Endothelial cell of umbilical vein (primary cell): Measurements from ENCODE around the gene PAGE5. TPM values are rescaled to one million over a fixed set of nuclear protein-coding genes. Genes with fewer than 3 reads are reported as not detected.

Experiments
- BruUV-seq: library from RNA; stranded (reverse); fragments of 400-500 nt; replicated peaks from 2 replicates; lab custom pipeline; 2021; lab: Mats Ljungman, UMichigan
- CTCF ChIA-PET: fragments of 300-600, 350-600 bp; sonication (Branson Sonifier 250); formaldehyde crosslinking; loops from one replicate; lab custom pipeline; 2021; ENCODE audit warnings: antibody characterized with exemption, inconsistent platforms; lab: Charles Lee
- POLR2A ChIA-PET: fragments of 300-600, 350-600 bp; sonication (Branson Sonifier 250); formaldehyde crosslinking; loops from one replicate; lab custom pipeline; 2021; ENCODE audit warnings: antibody characterized with exemption, inconsistent platforms; lab: Charles Lee
- DNase-seq: peaks from one replicate; pipeline ENCODE4 v3.0.0-alpha.2; 2011; ENCODE audit warnings: low read depth, low spot score
- FAIRE-seq: peaks from 2 replicates; lab custom pipeline; 2011; peaks lifted over from hg19 to GRCh38; lab: Jason Lieb, UNC
- H2AFZ ChIP-seq: 2 replicates; pipeline ENCODE4 v1.6.0; 2012; ENCODE audit warnings: low read depth, low read length, control low read depth, inconsistent platforms
- H3K27ac ChIP-seq: 2 replicates; pipeline ENCODE4 v1.5.1; 2011; ENCODE audit warnings: low read depth, mild to moderate bottlenecking, control low read depth, low read length, moderate library complexity; ENCODE audit not compliant: insufficient read depth
- H3K27me3 ChIP-seq, 2 experiments: 2 replicates each; pipeline versions ENCODE4 v1.6.0 to v1.6.1; 2011; ENCODE audit warnings: low read length in 2 of 2, mixed read lengths in 1 of 2; ENCODE audit not compliant: control insufficient read depth in 2 of 2, insufficient read depth in 2 of 2
- H3K36me3 ChIP-seq, 2 experiments: 2 replicates in 1 of 2; 3 replicates in 1 of 2; pipeline ENCODE4 v1.5.1; 2011; ENCODE audit warnings: low read length in 2 of 2, mild to moderate bottlenecking in 1 of 2, moderate library complexity in 1 of 2; ENCODE audit not compliant: control insufficient read depth in 2 of 2, insufficient read depth in 2 of 2; ENCODE audit errors: extremely low read depth in 1 of 2
- H3K4me1 ChIP-seq: 3 replicates; pipeline ENCODE4 v1.5.1; 2011; ENCODE audit warnings: mild to moderate bottlenecking, low read length; ENCODE audit not compliant: control insufficient read depth, insufficient read depth; ENCODE audit errors: extremely low read depth
- H3K4me2 ChIP-seq: 2 replicates; pipeline ENCODE4 v1.6.1; 2011; ENCODE audit warnings: low read length, control low read depth, mixed read lengths; ENCODE audit not compliant: insufficient read depth
- H3K4me3 ChIP-seq, 3 experiments: fragments of 200-600 bp in 1 of 3; sonication (generic), shearing (Covaris generic) in 1 of 3; replicated peaks in 1 of 3; 2 replicates each; pipeline ENCODE4 v1.5.1; 2011 to 2016; ENCODE audit warnings: control low read depth in 3 of 3, low read length in 3 of 3, mild to moderate bottlenecking in 2 of 3, inconsistent platforms in 1 of 3, low read depth in 1 of 3, moderate library complexity in 1 of 3; ENCODE audit not compliant: insufficient read depth in 1 of 3
- H3K79me2 ChIP-seq: 2 replicates; pipeline ENCODE4 v1.6.0; 2012; ENCODE audit warnings: low read length, inconsistent platforms; ENCODE audit not compliant: control insufficient read depth, insufficient read depth
- H3K9ac ChIP-seq: replicated peaks from 2 replicates; pipeline ENCODE3; 2011; ENCODE audit warnings: low read length, control low read depth; ENCODE audit not compliant: insufficient read depth; ENCODE audit errors: extremely low read depth
- H3K9me1 ChIP-seq: replicated peaks from 3 replicates; pipeline ENCODE4 v1.6.0; 2011; ENCODE audit warnings: mild to moderate bottlenecking, low read length; ENCODE audit not compliant: control insufficient read depth, insufficient read depth; ENCODE audit errors: extremely low read depth
- H3K9me3 ChIP-seq: replicated peaks from 2 replicates; pipeline ENCODE4 v1.5.1; 2012; ENCODE audit warnings: low read length, inconsistent platforms; ENCODE audit not compliant: control insufficient read depth, insufficient read depth
- H4K20me1 ChIP-seq: replicated peaks from 2 replicates; pipeline ENCODE3; 2011; ENCODE audit warnings: mild to moderate bottlenecking, low read length; ENCODE audit not compliant: control insufficient read depth, insufficient read depth; ENCODE audit errors: extremely low read depth
- EZH2 ChIP-seq: IDR thresholded peaks from 2 replicates; pipeline ENCODE4 v1.6.1; 2012; ENCODE audit warnings: borderline replicate concordance, low read depth, mild to moderate bottlenecking, moderate library complexity, low read length, inconsistent platforms; ENCODE audit not compliant: severe bottlenecking
- FOS ChIP-seq: IDR thresholded peaks from 2 replicates; pipeline ENCODE4 v1.6.1; 2011; ENCODE audit warnings: mild to moderate bottlenecking, low read length, moderate library complexity, borderline replicate concordance; ENCODE audit not compliant: insufficient read depth
- GATA2 ChIP-seq: IDR thresholded peaks from 2 replicates; pipeline ENCODE4 v1.7.0; 2011; ENCODE audit warnings: low read depth, mild to moderate bottlenecking, moderate library complexity, mixed read lengths, low read length; ENCODE audit not compliant: insufficient read length, insufficient read depth
- JUN ChIP-seq: IDR thresholded peaks from 2 replicates; pipeline ENCODE4 v1.6.1; 2011; ENCODE audit warnings: borderline replicate concordance, low read depth; ENCODE audit not compliant: insufficient read length, insufficient read depth
- MYC ChIP-seq: IDR thresholded peaks from one replicate; pipeline ENCODE4 v1.6.1; 2011; ENCODE audit warnings: mild to moderate bottlenecking, low read depth, low read length
- POLR2A ChIP-seq: IDR thresholded peaks from 2 replicates; pipeline ENCODE4 v1.6.1; 2012; ENCODE audit warnings: low read depth, mild to moderate bottlenecking, control low read depth, low read length
- POLR2AphosphoS5 ChIP-seq: IDR thresholded peaks from 2 replicates; pipeline ENCODE4 v1.6.1; 2012; ENCODE audit warnings: low read depth, mild to moderate bottlenecking, control low read depth, low read length, moderate library complexity; ENCODE audit not compliant: insufficient read depth
- dilution Hi-C: fragments of 300-500 bp; cut with MboI; formaldehyde crosslinking; loops from one replicate; pipeline ENCODE4 v1.15.0; 2019; ENCODE audit warnings: low sequenced_read_pairs; ENCODE audit not compliant: extremely low pct_ligation_motif_present
- intact Hi-C: fragments of 100-400 bp; cut with micrococcal nuclease; formaldehyde crosslinking; loops from one replicate; pipeline ENCODE4 v1.10.0; 2022
- polyA plus RNA-seq, 4 experiments: library from polyadenylated mRNA; depleted of rRNA in 3 of 4; stranded (reverse) in 3 of 4; unstranded in 1 of 4; fragments of >200 nt; gene quantifications; 2 replicates each; pipeline versions ENCODE4 v1.2.1 to v1.2.3, GENCODE V29; 2011 to 2012; ENCODE audit warnings: missing spikeins in 1 of 4
- total RNA-seq: library from RNA; stranded (reverse); gene quantifications from 2 replicates; pipeline ENCODE4 v1.2.3, GENCODE V29; 2021
- TF ChIP-seq, protein P1 (sequence below), 2 donors: IDR thresholded peaks; 1 replicate in 1 of 2; 2 replicates in 1 of 2; pipeline ENCODE4 v1.5.1; 2011; ENCODE audit warnings: low read length in 2 of 2, mild to moderate bottlenecking in 2 of 2, moderate library complexity in 2 of 2, control low read depth in 1 of 2, inconsistent platforms in 1 of 2, low read depth in 1 of 2; ENCODE audit not compliant: insufficient read depth in 1 of 2; ENCODE audit errors: extremely low read depth in 1 of 2
- TF ChIP-seq, protein P2 (sequence below): IDR thresholded peaks from 2 replicates; pipeline ENCODE4 v1.6.1; 2011; ENCODE audit not compliant: insufficient read depth, insufficient read length

PAGE5 gene
- total and polyA plus RNA-seq, 2 donors (not counting 3 experiments of a cell fraction or from before 2014, with no cell fraction given), result not detected

DNA sequence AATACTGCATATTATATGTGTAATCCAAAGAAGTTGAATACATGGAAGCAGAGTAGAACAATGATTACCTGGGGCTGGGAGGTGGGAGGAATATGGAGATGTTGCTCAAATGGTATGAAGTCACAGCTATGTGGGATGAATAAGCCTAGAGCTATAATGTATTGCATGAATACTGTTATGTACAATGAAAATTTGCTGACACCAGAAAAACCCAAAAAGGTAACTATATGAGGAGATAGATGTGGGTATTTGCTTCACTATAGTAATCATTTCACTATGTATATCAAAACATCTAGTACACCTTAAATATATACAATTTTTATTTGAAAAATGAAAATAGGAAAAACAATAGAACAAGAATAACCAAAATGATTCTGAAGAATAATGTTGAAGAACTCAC lies 33.4 kb downstream of the PAGE5 start:
- no peak overlapping the region for H2AFZ ChIP-seq
- dilution Hi-C loops (no loop called here), intact Hi-C loops (no loop called here)
- no peak overlapping the region for H3K4me3 ChIP-seq
- H3K27me3 ChIP-seq, result no peaks in the 10 kb centered on the region
- no peak overlapping the region for H3K4me2 ChIP-seq
- no peak overlapping the region for H3K27ac ChIP-seq
- no peaks in the 10 kb centered on the region for H4K20me1 ChIP-seq
- H3K79me2 ChIP-seq, result no peaks in the 10 kb centered on the region
- DNase-seq (no peak), FAIRE-seq (no peak)
- BruUV-seq, result no TSS peak
- ChIA-PET CTCF (no interaction called here), POLR2A (no interaction called here)
- no peaks in the 10 kb centered on the region for H3K4me1 ChIP-seq
- no peaks in the 10 kb centered on the region for H3K9me3 ChIP-seq
- no peaks in the 10 kb centered on the region for H3K9me1 ChIP-seq
- no peak for TF ChIP-seq GATA2
- no peak for TF ChIP-seq MYC
- TF ChIP-seq, protein P1, sequence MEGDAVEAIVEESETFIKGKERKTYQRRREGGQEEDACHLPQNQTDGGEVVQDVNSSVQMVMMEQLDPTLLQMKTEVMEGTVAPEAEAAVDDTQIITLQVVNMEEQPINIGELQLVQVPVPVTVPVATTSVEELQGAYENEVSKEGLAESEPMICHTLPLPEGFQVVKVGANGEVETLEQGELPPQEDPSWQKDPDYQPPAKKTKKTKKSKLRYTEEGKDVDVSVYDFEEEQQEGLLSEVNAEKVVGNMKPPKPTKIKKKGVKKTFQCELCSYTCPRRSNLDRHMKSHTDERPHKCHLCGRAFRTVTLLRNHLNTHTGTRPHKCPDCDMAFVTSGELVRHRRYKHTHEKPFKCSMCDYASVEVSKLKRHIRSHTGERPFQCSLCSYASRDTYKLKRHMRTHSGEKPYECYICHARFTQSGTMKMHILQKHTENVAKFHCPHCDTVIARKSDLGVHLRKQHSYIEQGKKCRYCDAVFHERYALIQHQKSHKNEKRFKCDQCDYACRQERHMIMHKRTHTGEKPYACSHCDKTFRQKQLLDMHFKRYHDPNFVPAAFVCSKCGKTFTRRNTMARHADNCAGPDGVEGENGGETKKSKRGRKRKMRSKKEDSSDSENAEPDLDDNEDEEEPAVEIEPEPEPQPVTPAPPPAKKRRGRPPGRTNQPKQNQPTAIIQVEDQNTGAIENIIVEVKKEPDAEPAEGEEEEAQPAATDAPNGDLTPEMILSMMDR (IDR thresholded peaks at IDR 0.05; ENCODE audit: extremely low read depth in 1 of 2, insufficient read depth in 1 of 2, low read depth in 1 of 2, low read length in 2 of 2), result no peak
- H3K36me3 ChIP-seq, result no peaks in the 10 kb centered on the region
- H3K9ac ChIP-seq, result no peak overlapping the region

DNA sequence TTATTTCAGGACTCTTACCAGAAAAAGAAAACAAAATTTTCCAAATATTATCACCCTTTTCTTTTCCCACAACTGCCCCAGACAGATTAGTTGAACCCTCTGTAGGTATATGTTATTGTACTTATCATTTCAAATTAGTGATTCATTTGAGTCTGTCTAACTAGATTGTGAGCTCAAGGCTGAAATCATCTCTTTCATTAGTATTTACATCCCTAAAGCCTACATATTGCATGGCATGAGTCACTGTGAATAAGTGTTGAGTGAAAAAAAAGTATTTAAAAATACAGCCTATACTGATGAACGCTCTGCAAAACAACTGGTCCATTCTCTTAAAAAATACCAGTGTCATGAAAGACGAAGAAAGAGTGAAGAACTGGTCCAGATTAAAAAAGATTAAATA lies 40.7 kb downstream of the PAGE5 start:
- dilution Hi-C loops (no loop called here), intact Hi-C loops (no loop called here)
- Histone ChIP-seq H3K9me1 (no peaks in the 10 kb centered on the region), H3K4me3 (no peak overlapping the region), H2AFZ (no peak overlapping the region), H3K4me1 (no peaks in the 10 kb centered on the region), H3K36me3 (no peaks in the 10 kb centered on the region), H3K4me2 (no peak overlapping the region), H3K79me2 (no peaks in the 10 kb centered on the region), H3K9ac (no peak overlapping the region), H4K20me1 (no peaks in the 10 kb centered on the region), H3K27me3 (no peaks in the 10 kb centered on the region), H3K27ac (no peak overlapping the region), H3K9me3 (no peaks in the 10 kb centered on the region)
- TF ChIP-seq, protein P1 (IDR thresholded peaks at IDR 0.05; ENCODE audit: extremely low read depth in 1 of 2, insufficient read depth in 1 of 2, low read depth in 1 of 2, low read length in 2 of 2), result no peak
- TF ChIP-seq EZH2, result no peak
- no peak for TF ChIP-seq GATA2
- no peak for TF ChIP-seq POLR2AphosphoS5
- no peak for TF ChIP-seq MYC
- TF ChIP-seq JUN, result no peak
- TF ChIP-seq, protein P2, sequence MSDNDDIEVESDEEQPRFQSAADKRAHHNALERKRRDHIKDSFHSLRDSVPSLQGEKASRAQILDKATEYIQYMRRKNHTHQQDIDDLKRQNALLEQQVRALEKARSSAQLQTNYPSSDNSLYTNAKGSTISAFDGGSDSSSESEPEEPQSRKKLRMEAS, result no peak
- TF ChIP-seq FOS, result no peak
- TF ChIP-seq POLR2A, result no peak
- DNase-seq (no peak), FAIRE-seq (no peak)
- BruUV-seq, result no TSS peak
- CTCF ChIA-PET, result no interaction called here
- POLR2A ChIA-PET, result no interaction called here
